Suprapubic skin (tissue), 4 donors: Measurements from ENCODE around the gene EYA3.

Source experiments
- EP300 ChIP-seq: sonication (generic); formaldehyde crosslinking; IDR thresholded peaks from one replicate; pipeline ENCODE4 v1.6.1; 2017; ENCODE audit warnings: antibody characterized with exemption
- POLR2AphosphoS5 ChIP-seq, 3 donors: sonication (generic); formaldehyde crosslinking; IDR thresholded peaks; one replicate each; pipeline ENCODE4 v1.6.1; 2017; ENCODE audit warnings: antibody characterized with exemption in 3 of 3
- TF ChIP-seq, protein P1 (sequence below), 2 donors: fragments of 200-600 bp in 1 of 2; fragments of 450-650 bp in 1 of 2; sonication (generic) in 1 of 2; IDR thresholded peaks; one replicate each; pipeline ENCODE4 v1.5.1; 2016 to 2019; ENCODE audit warnings: antibody characterized with exemption in 2 of 2, mild to moderate bottlenecking in 1 of 2, moderate library complexity in 1 of 2

DNA sequence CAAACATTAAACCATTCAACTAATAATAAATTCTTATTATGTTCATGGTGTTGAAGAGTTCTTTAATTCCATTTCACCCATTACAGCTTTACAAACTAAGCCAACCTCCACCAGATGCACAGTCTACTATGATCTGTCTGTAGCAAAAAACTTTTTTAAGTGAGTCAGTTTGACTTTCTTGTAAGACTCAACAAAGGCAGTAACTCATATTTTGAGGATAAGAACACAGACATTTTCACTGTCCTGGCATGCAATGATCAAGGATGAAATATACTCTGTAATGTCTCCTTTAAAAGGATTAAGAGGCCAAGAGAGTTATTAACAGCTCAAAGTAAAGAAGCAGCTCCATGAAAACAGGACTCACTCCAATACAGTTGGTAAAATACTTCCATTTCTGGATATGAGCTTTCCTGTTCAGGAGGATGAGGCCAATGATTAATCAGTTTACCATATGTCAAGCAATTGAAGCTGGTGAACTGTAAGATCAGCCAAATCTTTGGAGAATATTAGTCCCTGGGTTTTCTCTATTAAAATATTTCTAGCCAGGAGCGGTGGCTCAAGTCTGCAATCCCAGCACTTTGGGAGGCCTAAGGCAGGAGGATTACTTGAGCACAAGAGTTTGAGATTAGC, 108.1 kb downstream of the EYA3 start:
- TF ChIP-seq EP300 (no peak), POLR2AphosphoS5 (IDR thresholded peaks at IDR 0.05) (no peak)
- TF ChIP-seq, protein P1, sequence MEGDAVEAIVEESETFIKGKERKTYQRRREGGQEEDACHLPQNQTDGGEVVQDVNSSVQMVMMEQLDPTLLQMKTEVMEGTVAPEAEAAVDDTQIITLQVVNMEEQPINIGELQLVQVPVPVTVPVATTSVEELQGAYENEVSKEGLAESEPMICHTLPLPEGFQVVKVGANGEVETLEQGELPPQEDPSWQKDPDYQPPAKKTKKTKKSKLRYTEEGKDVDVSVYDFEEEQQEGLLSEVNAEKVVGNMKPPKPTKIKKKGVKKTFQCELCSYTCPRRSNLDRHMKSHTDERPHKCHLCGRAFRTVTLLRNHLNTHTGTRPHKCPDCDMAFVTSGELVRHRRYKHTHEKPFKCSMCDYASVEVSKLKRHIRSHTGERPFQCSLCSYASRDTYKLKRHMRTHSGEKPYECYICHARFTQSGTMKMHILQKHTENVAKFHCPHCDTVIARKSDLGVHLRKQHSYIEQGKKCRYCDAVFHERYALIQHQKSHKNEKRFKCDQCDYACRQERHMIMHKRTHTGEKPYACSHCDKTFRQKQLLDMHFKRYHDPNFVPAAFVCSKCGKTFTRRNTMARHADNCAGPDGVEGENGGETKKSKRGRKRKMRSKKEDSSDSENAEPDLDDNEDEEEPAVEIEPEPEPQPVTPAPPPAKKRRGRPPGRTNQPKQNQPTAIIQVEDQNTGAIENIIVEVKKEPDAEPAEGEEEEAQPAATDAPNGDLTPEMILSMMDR (IDR thresholded peaks at IDR 0.05) = no peak
